Measurements from ENCODE around the gene SFXN4.
"Not testable (repeated sequence)": the region's sequence is repeated elsewhere in the genome, so short reads cannot be mapped to it uniquely, and the experiment has no call there.

Gene SFXN4

DNA sequence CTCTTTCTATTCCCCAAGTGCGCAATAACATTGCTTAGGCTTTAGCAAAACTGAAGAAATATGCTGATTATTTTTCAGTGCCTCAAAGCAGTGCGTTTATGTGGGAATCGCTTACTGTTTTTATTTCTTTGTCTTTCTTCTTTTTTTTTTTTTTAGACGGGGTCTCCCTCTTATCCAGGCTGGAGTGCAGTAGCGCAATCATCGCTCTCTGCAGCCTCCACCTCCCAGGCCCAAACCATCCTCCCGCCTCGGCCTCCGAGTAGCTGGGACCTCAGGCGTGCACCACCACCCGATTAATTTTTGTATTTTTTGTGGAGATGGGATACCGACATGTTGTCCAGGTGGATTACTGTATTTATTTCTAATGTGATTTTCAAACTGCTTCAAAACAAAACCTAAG is 60.4 kb downstream of the SFXN4 start:
- no peak for DNase-seq

DNA sequence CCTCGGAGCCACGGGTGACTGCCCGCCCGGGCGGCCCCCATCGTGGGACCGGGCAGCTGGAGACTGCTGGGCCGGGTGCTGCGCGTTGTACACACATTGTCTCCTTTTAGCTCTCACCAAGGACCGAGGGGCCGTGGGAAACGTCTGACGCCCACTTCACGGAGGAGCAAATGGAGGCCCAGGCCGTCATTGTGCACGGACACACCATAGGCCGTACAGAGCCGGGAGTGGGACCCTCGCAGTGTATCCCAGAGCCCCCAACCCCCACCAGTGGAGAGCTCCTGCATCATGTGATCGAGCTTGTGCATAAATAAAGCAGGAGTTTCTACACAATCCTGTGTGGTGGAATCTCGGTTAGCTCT is 60.9 kb downstream of the SFXN4 start:
- DNase-seq = peak; percentile 11

DNA sequence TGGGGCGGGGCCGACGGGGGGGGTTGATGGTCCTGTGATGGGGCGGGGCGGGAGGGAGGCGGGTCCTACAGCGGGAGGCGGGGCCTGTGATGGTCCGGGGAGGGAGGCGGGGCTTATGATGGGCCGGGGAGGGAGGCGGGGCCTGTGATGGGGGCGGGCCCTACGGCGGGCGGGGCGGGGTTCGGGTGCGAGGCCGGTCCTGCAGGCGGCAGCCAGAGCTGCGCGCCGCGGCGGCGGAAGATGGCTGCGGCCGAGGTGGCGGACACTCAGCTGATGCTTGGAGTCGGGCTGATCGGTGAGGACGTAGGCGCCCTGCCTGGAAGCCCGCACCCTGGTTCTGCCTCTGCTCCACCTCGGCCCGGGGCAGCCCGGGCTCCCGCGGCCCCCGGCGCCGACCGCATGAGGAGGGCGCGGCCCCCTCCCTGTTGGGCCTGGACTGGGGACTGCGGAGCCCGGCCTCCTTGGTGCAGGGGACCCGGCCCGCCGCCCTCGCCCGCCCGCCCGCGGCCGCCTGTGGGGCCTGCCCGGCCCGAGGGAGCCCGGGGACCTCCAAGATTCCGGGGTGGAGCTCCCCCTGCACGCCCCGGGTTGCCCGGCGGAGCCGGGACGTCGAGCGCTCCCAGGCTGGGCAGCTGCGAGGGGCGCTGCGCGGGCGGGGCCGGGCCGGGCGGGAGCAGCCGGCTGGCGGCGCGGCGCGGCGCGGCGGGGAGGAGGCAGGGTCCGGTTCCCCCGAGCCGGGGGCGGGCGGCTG is 61.4 kb downstream of the SFXN4 start, which contains the start of gene DENND10:
TSS of gene DENND10 (plus strand) at position 211 of the 751 bp plus-strand sequence. CDS start at position 241, 30 bp downstream.
- peak; percentile 74 for DNase-seq

DNA sequence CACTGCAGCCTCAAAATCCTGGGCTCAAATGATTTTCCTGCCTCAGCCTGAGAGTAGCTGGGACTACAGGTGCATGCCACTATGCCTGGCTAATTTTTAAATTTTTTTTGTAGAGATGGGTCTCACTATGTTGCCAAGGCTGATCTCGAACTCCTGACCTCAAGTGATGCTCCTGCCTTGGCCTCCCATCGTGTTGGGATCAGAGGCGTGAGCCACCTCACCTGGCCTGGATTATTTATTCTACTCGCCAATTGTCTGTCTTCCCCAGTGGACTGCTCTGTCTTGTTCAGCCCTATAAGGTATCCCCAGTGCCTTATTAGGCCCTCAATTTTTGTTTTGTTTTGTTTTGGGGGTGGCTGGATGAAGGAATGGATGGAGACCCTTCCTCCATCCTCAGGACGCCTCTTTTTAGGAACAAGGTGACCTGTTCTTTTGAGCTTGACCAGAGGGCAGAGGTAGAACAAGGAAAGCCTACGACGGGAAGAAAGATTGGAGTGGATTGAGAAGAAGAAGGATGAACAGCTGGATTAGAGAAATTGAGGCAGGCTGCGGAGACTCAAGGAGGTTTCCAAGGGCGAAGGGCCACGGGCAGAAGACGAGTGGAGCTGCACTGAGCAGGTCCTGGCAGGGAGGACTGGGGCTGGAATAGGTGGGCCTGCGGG is 62.1 kb downstream of the SFXN4 start:
- no peak for DNase-seq

DNA sequence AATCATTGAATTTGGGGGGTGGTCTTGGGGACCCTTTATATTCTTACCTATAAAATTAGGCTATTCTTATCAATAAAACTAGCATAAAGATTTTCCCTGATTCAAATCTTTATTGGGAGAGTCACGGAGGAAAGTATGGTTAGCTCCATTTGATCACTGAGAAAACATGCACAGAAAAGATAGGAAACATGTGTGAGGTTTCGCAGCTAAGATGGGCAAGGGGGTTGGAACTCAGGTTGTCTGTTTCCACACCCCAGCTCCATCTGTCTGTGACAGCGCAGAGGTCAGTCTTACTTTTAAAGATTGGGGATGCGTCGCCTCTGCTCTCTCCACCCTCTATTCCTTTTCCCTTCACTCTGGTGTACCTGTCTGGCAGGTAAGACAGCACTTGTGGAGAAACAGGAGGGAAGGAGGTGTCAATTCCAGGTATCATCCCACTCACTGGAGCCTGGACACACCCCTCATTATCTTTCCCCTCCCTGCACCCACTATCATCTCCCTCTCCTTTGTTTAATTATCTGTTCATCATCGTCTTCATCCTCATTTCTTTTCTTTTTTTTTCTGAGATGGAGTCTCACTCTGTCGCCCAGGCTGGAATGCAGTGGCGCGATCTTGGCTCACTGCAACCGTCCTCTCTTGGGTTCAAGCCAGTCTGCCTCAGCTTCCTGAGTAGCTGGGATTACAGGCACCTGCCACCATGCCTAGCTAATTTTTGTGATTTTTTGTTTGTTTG is 64.0 kb downstream of the SFXN4 start:
- no peak for DNase-seq

DNA sequence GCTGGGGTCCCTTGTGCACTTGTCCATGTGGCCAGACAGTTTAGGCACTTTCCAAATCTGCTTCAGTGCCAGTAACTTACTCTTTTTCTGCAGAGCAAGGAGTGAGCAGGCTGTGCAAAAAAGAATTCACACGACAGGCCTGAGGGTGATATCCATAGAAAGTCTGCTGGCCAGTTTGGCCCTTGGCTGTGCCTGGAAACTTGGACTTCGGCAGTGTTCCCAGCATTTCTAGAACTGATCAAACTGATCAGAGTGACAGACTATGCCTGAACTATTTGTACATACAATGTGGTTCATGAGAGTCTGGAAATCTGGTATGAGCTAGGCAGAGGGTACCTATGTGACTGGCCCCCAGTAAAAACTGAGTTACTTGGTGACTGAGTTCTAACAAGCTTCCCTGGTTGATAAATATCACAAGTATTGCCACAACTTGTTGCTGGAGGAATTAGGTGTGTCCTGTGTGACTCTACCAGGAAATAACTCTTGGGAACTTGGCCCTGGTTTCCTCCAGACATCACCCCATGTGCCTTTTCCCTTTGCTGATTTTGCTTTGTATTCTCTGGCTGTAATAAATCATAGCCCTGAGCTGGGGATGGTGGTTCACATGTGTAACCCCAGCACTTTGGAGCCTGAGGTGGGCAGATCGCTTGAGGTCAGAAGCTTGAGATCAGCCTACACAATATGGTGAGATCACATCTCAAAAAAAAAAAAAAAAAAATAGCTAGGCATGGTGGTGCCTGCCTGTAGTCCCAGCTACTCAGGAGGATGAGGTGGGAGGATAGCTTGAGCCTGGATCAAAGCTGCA is 64.9 kb downstream of the SFXN4 start:
- no peak for DNase-seq

DNA sequence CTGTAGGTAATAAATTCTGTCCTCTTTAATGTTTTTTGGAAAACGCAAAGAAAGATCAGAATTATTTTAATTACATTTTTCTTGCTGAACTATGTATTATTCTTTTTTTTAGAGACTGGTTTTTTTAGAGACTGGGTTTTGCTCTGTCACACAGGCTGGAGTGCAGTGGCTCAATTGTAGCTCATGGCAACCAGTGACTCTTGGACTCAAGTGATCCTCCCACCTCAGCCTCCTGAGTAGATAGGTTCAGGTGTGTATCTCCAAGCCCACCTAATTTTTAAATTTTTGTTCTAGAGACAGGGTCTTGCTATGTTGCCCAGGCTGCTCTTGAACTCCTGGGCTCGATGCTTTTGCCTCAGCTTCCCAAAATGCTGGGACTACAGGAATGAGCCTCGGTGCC is 66.9 kb downstream of the SFXN4 start:
- no peak for DNase-seq

DNA sequence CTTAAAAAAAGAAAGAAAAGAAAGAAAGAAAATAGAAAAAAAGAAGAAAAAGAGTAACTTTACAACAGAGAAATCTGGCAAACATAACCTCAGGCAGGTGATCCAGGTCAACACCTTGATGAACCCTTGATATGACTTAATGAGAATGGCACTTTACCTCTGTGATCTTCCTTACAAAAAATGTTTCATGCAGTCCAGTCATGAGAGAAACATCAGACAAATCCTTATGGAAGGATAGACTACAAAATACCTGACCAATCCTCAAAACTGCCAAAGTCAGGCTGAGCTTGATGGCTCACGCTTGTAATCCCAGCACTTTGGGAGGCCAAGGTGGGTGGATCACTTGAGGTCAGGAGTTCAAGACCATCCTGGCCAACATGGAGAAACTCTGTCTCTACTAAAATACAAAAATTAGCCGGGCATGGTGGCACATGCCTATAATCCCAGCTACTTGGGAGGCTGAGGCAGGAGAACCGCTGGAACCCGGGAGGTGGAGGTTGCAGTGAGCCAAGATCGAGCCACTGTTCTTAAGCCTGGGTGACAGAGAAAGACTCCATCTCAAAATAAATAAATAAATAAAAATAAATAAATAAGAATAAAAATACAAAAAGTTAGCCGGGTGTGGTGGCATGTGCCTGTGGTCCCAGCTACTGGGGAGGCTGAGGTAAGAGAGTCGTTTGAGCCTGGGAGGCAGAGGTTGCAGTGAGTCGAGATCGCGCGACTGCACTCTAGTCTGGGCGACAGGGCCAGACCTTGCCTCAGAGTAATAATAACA is 68.7 kb downstream of the SFXN4 start:
- not testable (repeated sequence) for DNase-seq

DNA sequence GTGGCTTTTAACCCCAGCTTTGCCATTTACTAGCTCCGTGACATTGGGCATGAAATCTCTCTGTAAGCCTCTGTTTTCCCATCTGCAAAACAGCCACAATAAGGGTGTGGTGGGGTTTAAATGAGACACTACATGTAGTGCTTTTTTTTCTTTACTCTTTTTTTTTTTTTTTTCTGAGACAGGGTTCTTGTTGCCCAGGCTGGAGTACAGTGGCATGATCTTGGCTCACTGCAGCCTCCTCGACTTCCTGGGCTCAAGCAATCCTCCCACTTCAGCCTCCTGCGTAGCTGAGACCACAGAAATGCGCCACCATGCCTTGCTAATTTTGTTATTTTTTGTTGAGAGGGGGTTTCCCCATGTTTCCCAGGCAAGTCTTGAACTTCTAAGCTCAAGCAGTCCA is 69.9 kb downstream of the SFXN4 start:
- DNase-seq = no peak

DNA sequence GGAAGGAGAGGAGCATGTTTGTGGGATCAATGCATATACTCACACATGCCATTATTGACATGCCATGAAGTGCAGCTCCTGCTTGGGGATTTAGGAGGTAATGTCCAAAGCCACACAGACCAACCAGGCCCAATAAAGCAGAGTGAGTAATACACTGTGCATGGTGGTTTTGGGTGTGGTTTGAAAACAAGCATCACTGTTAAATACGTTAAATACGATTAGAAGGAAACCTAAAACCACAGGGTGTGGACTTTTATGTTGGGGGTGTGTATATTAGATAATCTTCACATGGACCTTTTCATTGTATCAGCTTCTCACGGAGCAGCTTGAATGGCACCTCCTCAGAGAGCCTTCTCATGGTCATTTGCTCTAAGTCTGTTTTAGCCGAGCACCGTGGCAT is 74.5 kb downstream of the SFXN4 start:
- DNase-seq = peak; percentile 31
